ENCODE data around the gene FXYD6.

GRCh38 chr11:117872975-117873827 is 3.3 kb downstream of the FXYD6 start:
- TF ChIP-seq CTCF (IDR thresholded peaks at IDR 0.05) (no peak), POLR2A (IDR thresholded peaks at IDR 0.05) (no peak)

Data from Peyer's patch (tissue), 4 donors.